CD14-positive monocyte (primary cell): ENCODE measurements around the gene AGO1. TPM values are rescaled to one million over a fixed set of nuclear protein-coding genes. Genes with fewer than 3 reads are reported as not detected.

ENCODE experiments used
- DNase-seq, 3 donors: peaks; one replicate each; pipeline ENCODE4 v3.0.0-alpha.2; 2011 to 2022
- H2AFZ ChIP-seq: 2 replicates; pipeline ENCODE4 v1.6.0; 2012; ENCODE audit warnings: mild to moderate bottlenecking, low read depth, low read length, inconsistent platforms; ENCODE audit not compliant: insufficient read depth, poor library complexity, severe bottlenecking
- H3K27ac ChIP-seq, 2 donors: 1 replicate in 1 of 2; 2 replicates in 1 of 2; pipeline ENCODE4 v1.5.1; 2012 to 2013; ENCODE audit warnings: low read length in 2 of 2, control low read depth in 1 of 2, inconsistent platforms in 1 of 2, low read depth in 1 of 2, mild to moderate bottlenecking in 1 of 2
- H3K27me3 ChIP-seq, 2 donors: one replicate each; pipeline versions ENCODE4 v1.6.0 to v1.6.1; 2011 to 2013; ENCODE audit warnings: low read length in 2 of 2; ENCODE audit not compliant: control insufficient read depth in 2 of 2, insufficient read depth in 2 of 2
- H3K36me3 ChIP-seq, 2 donors: replicated peaks in 1 of 2; 1 replicate in 1 of 2; 2 replicates in 1 of 2; pipeline versions ENCODE4 v1.5.1 to v1.6.1; 2012 to 2013; ENCODE audit warnings: low read length in 2 of 2, control low read depth in 1 of 2, inconsistent platforms in 1 of 2, mild to moderate bottlenecking in 1 of 2; ENCODE audit not compliant: insufficient read depth in 2 of 2, control insufficient read depth in 1 of 2
- H3K4me1 ChIP-seq, 2 donors: 1 replicate in 1 of 2; 2 replicates in 1 of 2; pipeline versions ENCODE4 v1.5.1 to v1.6.1; 2012 to 2013; ENCODE audit warnings: low read length in 2 of 2, control low read depth in 1 of 2, inconsistent platforms in 1 of 2, mild to moderate bottlenecking in 1 of 2, moderate library complexity in 1 of 2; ENCODE audit not compliant: insufficient read depth in 2 of 2, control insufficient read depth in 1 of 2
- H3K4me2 ChIP-seq: replicated peaks from 2 replicates; pipeline ENCODE3; 2012; ENCODE audit warnings: low read length, moderate library complexity, mild to moderate bottlenecking; ENCODE audit not compliant: poor library complexity, severe bottlenecking; ENCODE audit errors: extremely low read depth
- H3K4me3 ChIP-seq, 3 experiments: fragments of 200-600 bp in 1 of 3; sonication (generic) in 1 of 3; replicated peaks in 1 of 3; 1 replicate in 2 of 3; 2 replicates in 1 of 3; pipeline ENCODE4 v1.5.1; 2011 to 2013; ENCODE audit warnings: low read length in 3 of 3, mild to moderate bottlenecking in 3 of 3, control low read depth in 2 of 3, low read depth in 2 of 3, inconsistent platforms in 1 of 3, moderate library complexity in 1 of 3
- H3K79me2 ChIP-seq: 2 replicates; pipeline ENCODE4 v1.6.0; 2012; ENCODE audit warnings: mild to moderate bottlenecking, control low read depth, inconsistent platforms, low read length, moderate library complexity; ENCODE audit not compliant: insufficient read depth
- H3K9ac ChIP-seq: 2 replicates; pipeline ENCODE4 v1.6.0; 2017; ENCODE audit warnings: low read length, mild to moderate bottlenecking; ENCODE audit not compliant: insufficient read depth, poor library complexity, severe bottlenecking
- H3K9me3 ChIP-seq, 2 donors: replicated peaks in 1 of 2; 1 replicate in 1 of 2; 2 replicates in 1 of 2; pipeline versions ENCODE4 v1.5.1 to v1.6.1; 2012 to 2013; ENCODE audit warnings: low read length in 2 of 2, control low read depth in 1 of 2; ENCODE audit not compliant: control insufficient read depth in 1 of 2, insufficient read depth in 1 of 2
- H4K20me1 ChIP-seq: 2 replicates; pipeline ENCODE4 v1.6.0; 2012; ENCODE audit warnings: mild to moderate bottlenecking, low read length, control low read depth, moderate library complexity; ENCODE audit not compliant: insufficient read depth
- H3K27ac Mint-ChIP-seq, 7 donors: one replicate each; pipeline ENCODE4 v1.8.0; 2020; ENCODE audit warnings: mild to moderate bottlenecking in 7 of 7, mixed read lengths in 7 of 7, moderate library complexity in 6 of 7, inconsistent platforms in 2 of 7
- H3K27me3 Mint-ChIP-seq, 3 donors: one replicate each; pipeline ENCODE4 v1.8.0; 2021 to 2022; ENCODE audit warnings: low read depth in 3 of 3, mild to moderate bottlenecking in 3 of 3, mixed read lengths in 3 of 3, moderate library complexity in 3 of 3, inconsistent platforms in 1 of 3
- H3K36me3 Mint-ChIP-seq, 2 donors: one replicate each; pipeline ENCODE4 v1.8.0; 2020; ENCODE audit warnings: mixed read lengths in 2 of 2, inconsistent platforms in 1 of 2, mild to moderate bottlenecking in 1 of 2
- H3K4me1 Mint-ChIP-seq: one replicate; pipeline ENCODE4 v1.8.0; 2020; ENCODE audit warnings: mild to moderate bottlenecking, mixed read lengths
- H3K4me3 Mint-ChIP-seq, 2 donors: one replicate each; pipeline ENCODE4 v1.8.0; 2020; ENCODE audit warnings: mild to moderate bottlenecking in 2 of 2, mixed read lengths in 2 of 2, moderate library complexity in 1 of 2
- H3K9me3 Mint-ChIP-seq, 7 donors: one replicate each; pipeline ENCODE4 v1.8.0; 2020 to 2022; ENCODE audit warnings: mixed read lengths in 7 of 7, mild to moderate bottlenecking in 6 of 7, moderate library complexity in 6 of 7, inconsistent platforms in 2 of 7
- CTCF ChIP-seq: fragments of 200-600 bp; IDR thresholded peaks from one replicate; pipeline ENCODE4 v1.8.0; 2022; ENCODE audit warnings: antibody characterized with exemption, mild to moderate bottlenecking
- WGBS: methylation state at CpG from one replicate; pipeline ENCODE4 v1.1.5; 2013; ENCODE audit warnings: missing lambda C conversion rate; ENCODE audit not compliant: insufficient coverage; 5-methylcytosine and 5-hydroxymethylcytosine counted together
- intact Hi-C, 2 donors: fragments of 100-400 bp; cut with micrococcal nuclease; formaldehyde crosslinking; loops; one replicate each; pipeline versions ENCODE4 v1.15.0 to v1.15.1; 2023
- polyA plus RNA-seq, 3 donors: library from polyadenylated mRNA; depleted of rRNA in 1 of 3; unstranded in 2 of 3; stranded (reverse) in 1 of 3; fragments of 300-500 nt in 2 of 3; fragments of >200 nt in 1 of 3; fragmentation: Illumina TruSeq in 2 of 3; gene quantifications; 1 replicate in 2 of 3; 2 replicates in 1 of 3; pipeline ENCODE4 v1.2.3, GENCODE V29; 2012 to 2021

The AGO1 gene
- polyA plus RNA-seq, 3 donors = 10.9 to 19.4 (median 13.9) TPM

GRCh38 chr1:35863881-35864625 lies 19.0 kb upstream of the AGO1 start:
- Mint-ChIP-seq H3K36me3 (peaks cover 1 to 11% of the 10 kb centered on the region in 2 donors), H3K9me3 (peaks cover 0 to 2% (median 0%) of the 10 kb centered on the region in 7 donors), H3K27ac (peak overlapping the region; percentile 80 to 93 (median 91)), H3K4me1 (peaks cover 84% of the 10 kb centered on the region), H3K4me3 (peak overlapping the region; percentile 42 to 47), H3K27me3 (peaks cover 0 to 2% (median 0%) of the 10 kb centered on the region in 3 donors)
- H3K27me3 ChIP-seq = no peaks in the 10 kb centered on the region
- no peaks in the 10 kb centered on the region for H4K20me1 ChIP-seq
- no peaks in the 10 kb centered on the region for H3K9me3 ChIP-seq
- 0% methylated on average over 1 of the region's 3 CpGs for WGBS
- peaks cover 9% of the 10 kb centered on the region for H3K79me2 ChIP-seq
- peak overlapping the region; percentile 69 to 89 for H3K27ac ChIP-seq
- H3K4me3 ChIP-seq = peak overlapping the region in 1 of 3 experiments; percentile 29
- no peak overlapping the region for H3K9ac ChIP-seq
- peaks cover 0 to 2% of the 10 kb centered on the region in 2 donors for H3K36me3 ChIP-seq
- DNase-seq = peak in 1 of 3 donors; percentile 17
- peak overlapping the region; percentile 60 for H3K4me2 ChIP-seq
- no peak overlapping the region for H2AFZ ChIP-seq
- intact Hi-C loops = no loop called here
- peaks cover 85% of the 10 kb centered on the region in 2 donors for H3K4me1 ChIP-seq
- no peak for TF ChIP-seq CTCF

GRCh38 chr1:35864813-35865212 lies 18.2 kb upstream of the AGO1 start:
- Mint-ChIP-seq H3K4me3 (peak overlapping the region; percentile 56 to 80), H3K27ac (peak overlapping the region; percentile 85 to 95 (median 92)), H3K4me1 (peaks cover 79% of the 10 kb centered on the region), H3K27me3 (peaks cover 0 to 4% (median 0%) of the 10 kb centered on the region in 3 donors), H3K36me3 (peaks cover 4 to 9% of the 10 kb centered on the region in 2 donors), H3K9me3 (peaks cover 0 to 6% (median 0%) of the 10 kb centered on the region in 7 donors)
- H3K9ac ChIP-seq = no peak overlapping the region
- no peak overlapping the region for H2AFZ ChIP-seq
- H4K20me1 ChIP-seq = no peaks in the 10 kb centered on the region
- peak in 2 of 3 donors; percentile 58 to 60 for DNase-seq
- H3K4me1 ChIP-seq = peaks cover 77% of the 10 kb centered on the region in 2 donors
- peak overlapping the region; percentile 60 for H3K4me2 ChIP-seq
- peak overlapping the region in 1 of 3 experiments; percentile 53 for H3K4me3 ChIP-seq
- H3K9me3 ChIP-seq = no peaks in the 10 kb centered on the region
- no peaks in the 10 kb centered on the region for H3K27me3 ChIP-seq
- peaks cover 5% of the 10 kb centered on the region for H3K79me2 ChIP-seq
- intact Hi-C loops = no loop called here
- H3K27ac ChIP-seq = peak overlapping the region; percentile 76 to 89
- no CpG with 5 or more reads among the region's 5 CpGs for WGBS
- H3K36me3 ChIP-seq = no peaks in the 10 kb centered on the region
- no peak for TF ChIP-seq CTCF
